IPS-18c (cell line): ENCODE results near the gene FAF1.
"Not testable (repeated sequence)": the region's sequence is repeated elsewhere in the genome, so short reads cannot be mapped to it uniquely, and the experiment has no call there.

Experiments used
- H3K4me3 ChIP-seq: 2 replicates; pipeline ENCODE4 v1.7.0; 2013; ENCODE audit warnings: low read depth, mild to moderate bottlenecking, low read length, moderate library complexity; ENCODE audit not compliant: insufficient read depth
- H3K9me3 ChIP-seq: one replicate; pipeline ENCODE4 v1.6.1; 2013; ENCODE audit warnings: mild to moderate bottlenecking, low read length, moderate library complexity; ENCODE audit not compliant: control insufficient read depth, insufficient read depth

Gene FAF1

DNA sequence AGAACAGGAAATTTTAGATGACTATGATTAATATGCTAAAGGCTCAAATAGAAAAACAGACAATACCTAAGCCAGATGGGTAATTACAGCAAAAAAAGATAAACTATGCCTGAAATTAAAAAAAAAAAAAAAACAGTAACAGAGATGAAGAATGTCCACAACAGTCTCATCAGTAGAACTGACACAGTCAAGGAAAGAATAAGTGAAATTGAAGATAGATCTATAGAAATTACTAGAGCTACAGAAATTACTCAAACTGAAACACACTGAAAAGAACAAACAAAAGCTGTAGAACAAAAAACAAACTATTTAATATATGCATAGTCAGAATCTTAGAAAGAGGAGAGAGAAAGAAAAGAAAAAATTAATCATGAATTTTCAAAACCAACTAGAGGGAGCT, 112.8 kb downstream of the FAF1 start:
- no peaks in the 10 kb centered on the region for H3K9me3 ChIP-seq

DNA sequence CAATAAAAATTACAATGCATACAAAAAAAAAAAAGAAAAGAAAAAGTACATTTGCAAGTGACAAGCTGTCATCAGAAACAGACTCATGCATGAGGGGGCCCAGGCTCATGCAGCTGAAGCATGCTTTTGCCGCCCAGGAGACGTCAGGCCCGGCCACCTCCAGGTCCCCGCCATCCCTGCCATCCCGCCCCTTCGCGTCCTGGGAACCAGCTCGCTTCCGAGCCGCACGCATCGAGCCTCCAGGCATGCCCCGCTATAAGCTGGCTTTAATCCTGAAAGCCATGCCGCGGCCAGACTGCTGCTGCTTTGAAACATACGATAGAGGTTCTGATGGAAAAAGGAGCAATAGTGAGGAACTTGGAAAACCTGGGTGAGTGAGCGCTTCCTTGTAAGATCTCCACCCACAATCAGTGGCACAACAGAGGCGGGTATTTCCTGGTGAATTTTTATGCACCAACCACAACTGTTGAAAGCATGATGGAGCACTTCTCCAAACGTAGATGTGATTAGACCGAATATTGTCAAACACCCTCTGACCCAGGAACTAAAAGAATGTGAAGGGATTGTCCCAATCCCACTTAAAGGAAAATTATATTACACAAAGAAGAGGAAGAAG, 113.7 kb downstream of the FAF1 start:
- Histone ChIP-seq H3K4me3 (no peak overlapping the region), H3K9me3 (no peaks in the 10 kb centered on the region)

More for the DNA sequence above, 112.8 kb downstream of the FAF1 start:
- H3K4me3 ChIP-seq = no peak overlapping the region

DNA sequence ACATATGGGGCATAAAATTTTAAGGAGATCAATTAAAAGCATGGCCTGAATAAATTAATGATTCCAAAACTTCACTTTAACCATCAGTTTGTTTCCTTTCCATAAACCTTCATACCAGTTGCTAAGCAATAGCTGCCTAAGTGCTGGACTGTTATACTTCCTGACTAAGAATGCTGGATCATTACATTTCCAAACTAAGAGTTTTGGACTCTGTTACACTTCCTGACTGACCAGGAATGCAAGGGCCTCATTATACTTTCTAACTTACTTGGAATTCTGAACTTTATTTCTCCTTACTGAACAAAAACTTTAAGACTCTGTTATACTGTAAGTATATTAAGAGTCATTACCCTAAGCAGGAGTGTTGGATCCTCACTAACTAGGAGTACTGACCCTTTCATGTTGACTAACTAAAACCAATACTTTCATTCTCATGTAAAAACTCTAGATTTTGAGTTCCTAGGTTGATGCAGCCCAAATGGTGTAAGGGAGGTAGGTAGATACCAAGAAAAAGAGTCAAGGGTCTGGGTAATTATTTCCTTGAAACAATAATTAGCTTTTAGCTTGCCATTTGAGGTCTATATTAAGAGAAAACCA, 118.2 kb downstream of the FAF1 start:
- no peak overlapping the region for H3K4me3 ChIP-seq
- no peaks in the 10 kb centered on the region for H3K9me3 ChIP-seq

DNA sequence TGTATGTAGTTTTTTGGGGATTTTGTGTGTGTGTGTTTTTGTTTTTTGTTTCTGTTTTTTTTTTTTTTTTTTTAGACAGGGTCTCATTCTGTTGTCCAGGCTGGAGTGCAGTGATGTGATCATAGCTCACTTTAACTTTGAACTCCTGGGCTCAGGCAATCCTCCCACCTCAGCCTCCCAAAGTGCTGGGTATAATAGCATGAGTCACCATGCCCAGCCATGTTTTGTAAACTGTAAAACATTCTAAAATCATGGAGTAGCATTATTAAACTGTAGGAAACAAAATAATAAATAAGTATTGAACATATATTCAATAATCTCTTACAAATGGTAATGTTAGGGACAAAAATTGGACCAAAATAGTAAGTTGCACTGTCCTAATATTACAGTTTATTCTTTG, 124.0 kb downstream of the FAF1 start:
- Histone ChIP-seq H3K4me3 (no peak overlapping the region), H3K9me3 (no peaks in the 10 kb centered on the region)

DNA sequence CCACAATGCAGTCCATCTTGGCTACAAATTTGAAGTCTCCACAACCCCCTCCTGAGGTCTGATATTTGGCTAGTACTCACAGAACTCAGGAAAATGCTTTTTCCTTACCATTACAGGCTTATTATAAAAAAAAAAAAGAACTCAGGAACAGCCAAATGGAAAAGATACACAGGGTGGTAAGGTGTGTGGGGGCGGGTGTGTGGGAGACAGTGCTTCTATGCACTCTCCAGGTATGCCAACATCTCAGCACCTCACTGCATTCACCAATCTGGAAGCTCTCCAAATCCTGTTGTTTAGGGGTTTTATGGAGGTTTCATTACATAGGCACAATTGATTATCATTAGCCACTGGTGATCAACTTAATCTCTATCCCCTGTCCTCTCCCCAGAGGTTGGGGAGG, 126.9 kb downstream of the FAF1 start:
- Histone ChIP-seq H3K4me3 (no peak overlapping the region), H3K9me3 (peaks cover 2% of the 10 kb centered on the region)

DNA sequence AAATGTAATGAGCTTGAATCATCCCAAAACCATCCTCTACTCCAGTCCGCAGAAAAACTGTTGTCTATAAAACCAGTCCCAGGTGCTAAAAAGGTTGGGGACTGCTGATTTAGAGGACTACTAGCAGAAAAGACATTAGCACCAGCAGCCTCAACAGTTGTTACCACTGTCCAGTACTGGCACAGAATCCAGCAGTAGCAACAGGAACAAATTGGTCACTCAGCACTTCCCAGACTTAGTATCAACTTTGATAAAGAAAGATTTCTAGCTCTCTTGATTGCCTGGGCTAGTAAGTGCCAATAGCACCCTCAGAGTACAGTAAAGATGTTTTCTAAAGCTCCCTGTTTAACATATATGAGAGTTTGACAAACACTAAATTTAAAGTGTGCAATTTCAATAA, 127.9 kb downstream of the FAF1 start:
- H3K9me3 ChIP-seq = peaks cover 2% of the 10 kb centered on the region

DNA sequence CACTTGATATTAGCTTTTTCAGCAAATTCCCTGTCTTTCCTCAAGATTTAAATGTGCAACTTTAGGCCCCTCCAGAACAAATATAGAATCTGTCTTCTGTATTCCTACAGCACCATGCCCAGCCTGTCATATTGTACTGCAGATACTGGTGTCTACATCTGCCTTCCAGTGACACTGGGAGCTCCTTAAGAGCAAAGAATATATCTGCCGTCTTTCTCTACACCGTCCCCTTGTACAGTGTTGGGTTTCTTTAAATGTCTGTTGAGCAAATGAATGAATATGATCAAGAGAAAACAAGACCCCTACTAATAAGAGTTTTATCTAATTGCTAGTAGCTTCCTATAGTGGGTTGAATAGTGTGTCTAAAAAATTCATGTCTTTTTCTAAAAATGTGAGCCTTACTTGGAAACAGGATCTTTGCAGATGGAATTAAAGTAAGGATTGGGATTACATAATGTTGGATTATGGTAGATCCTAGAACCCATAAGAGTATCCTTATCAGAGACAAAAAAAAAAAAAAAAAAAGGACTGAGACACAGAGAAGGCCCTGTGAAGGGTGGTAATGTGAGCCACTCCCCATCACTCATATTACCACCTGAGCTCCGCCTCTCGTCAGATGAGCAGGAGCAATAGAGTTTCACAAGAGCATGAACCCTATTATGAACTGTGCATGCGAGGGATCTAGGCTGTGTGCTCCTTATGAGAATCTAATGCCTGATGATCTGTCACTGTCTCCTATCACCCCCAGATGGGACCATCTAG, 128.6 kb downstream of the FAF1 start:
- Histone ChIP-seq H3K4me3 (no peak overlapping the region), H3K9me3 (peaks cover 2% of the 10 kb centered on the region)

More for the DNA sequence above, 127.9 kb downstream of the FAF1 start:
- no peak overlapping the region for H3K4me3 ChIP-seq

DNA sequence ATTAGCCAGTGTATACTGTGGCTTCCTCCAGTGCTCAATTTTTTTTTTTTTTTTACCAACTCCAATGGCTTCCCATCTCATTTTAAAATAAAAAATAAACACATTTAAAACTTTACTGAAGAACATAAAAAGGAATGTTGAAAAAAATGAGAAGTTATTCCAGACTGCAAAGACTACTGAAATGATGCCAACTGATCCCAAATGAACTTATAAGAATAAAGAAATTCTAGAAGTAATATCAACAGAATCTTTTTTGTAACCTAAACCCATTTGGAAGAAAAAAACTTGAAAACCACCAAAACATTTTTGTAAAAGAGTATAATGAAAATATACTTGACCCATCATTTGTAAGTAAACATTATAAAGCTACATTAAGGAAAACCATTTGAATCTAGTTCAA, 129.4 kb downstream of the FAF1 start:
- Histone ChIP-seq H3K9me3 (peaks cover 5% of the 10 kb centered on the region), H3K4me3 (no peak overlapping the region)

DNA sequence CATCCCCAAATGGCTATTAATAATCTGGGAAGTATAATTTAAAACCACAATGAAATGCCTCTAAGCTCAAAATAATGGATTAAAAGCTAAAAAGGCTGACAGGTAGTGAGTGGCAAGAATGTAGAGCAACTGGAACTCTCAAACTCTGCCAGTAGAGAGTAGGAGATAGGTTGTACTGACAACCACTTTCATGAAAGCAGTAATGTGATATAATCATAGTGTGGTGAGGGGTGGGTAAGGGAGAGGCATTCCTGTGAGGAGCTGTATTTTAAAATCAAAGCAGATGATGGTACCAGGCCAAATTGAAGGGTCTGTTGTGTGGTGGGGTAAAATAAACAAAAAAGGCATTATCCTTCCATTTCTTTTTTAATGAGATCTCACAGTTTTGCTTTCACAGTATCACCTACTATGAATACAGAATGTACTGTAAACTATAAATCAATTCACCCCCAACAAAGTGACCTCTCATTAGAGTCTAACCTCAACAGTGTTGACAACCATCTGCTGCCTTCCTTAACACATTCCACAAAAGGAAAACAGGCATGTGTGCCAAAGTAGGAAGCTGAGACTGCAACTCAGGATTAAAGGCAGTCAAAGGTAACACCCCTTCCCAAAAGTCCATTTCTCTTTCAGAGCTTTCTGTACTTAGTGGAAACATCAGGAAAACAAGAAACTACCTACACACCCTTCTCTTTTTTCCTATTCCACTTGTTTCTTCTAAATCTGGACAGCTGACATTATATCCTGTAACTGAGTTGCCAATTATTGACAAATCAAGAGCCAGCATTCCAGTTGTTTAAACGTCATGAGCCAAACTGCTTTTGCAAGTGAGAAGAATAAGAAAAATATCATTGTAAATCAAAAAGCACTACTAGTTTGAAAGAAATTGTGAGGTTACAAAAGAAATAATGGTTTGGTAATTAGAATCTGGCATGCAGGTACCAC, 130.8 kb downstream of the FAF1 start:
- H3K4me3 ChIP-seq = no peak overlapping the region
- peaks cover 5% of the 10 kb centered on the region for H3K9me3 ChIP-seq

DNA sequence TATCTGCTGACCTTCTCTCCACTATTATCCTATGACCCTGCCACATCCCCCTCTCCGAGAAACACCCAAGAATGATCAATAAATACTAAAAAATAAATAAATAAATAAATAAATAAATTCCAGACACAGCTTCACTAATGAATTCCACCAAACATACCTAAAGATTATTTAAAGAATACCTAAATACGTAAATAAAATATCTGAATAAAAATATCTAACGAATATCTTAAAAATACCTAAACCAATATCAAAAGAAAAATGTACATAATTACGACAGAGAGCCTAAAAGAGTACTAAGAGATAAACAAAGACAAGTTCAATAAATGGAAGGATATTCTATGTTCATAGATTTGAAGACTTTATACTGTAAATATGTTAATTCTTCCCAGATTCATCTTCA, 132.5 kb downstream of the FAF1 start:
- Histone ChIP-seq H3K9me3 (peaks cover 5% of the 10 kb centered on the region), H3K4me3 (no peak overlapping the region)

DNA sequence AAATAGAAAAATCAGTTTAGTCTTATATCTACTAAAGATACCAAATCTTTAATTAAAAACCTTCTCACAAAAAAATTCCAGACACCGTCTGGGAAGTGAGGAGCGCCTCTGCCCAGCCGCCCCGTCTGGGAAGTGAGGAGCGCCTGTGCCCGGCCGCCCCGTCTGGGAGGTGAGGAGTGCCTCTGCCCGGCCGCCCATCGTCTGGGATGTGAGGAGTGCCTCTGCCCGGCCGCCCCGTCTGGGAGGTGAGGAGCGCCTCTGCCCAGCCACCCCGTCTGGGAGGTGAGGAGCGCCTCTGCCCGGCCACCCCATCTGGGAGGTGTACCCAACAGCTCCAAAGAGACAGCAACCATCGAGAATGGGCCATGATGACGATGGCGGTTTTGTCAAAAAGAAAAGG, 133.3 kb downstream of the FAF1 start:
- H3K9me3 ChIP-seq = not testable (repeated sequence)

DNA sequence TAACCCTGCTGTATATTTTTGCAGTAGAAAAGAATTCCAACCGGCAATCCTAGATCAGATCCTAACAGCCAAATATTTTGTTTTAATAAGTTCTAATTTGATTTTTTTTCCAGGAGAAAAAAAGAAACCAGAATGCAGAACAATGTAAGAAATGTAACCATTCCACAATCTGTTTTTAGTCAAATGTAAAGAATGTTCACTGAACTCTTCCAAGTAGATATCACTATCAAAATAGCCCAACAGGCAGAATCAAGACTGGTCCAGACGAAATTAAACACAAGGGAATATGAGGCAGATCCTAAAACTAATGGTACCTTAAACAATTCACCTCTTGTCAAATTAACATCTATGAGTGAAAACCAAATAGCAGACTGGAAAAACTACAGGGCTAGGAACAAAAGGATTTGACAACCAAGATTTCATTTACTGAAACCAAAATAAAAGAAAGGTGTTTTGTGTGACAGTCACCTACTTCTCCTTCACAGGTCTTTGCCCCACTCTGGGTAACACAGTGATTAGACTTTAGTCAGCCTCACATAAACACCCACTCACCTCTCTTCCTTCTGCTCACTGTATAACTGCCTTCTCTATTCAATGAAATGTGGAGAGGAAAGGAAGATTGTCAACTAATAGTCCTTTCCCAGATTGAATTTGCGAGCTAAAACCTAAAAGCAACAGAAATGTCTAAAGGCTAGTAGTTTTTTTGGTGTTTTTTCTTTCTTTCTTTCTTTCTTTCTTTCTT, 137.9 kb downstream of the FAF1 start:
- Histone ChIP-seq H3K4me3 (no peak overlapping the region), H3K9me3 (peaks cover 2% of the 10 kb centered on the region)

More for the DNA sequence above, 133.3 kb downstream of the FAF1 start:
- not testable (repeated sequence) for H3K4me3 ChIP-seq

DNA sequence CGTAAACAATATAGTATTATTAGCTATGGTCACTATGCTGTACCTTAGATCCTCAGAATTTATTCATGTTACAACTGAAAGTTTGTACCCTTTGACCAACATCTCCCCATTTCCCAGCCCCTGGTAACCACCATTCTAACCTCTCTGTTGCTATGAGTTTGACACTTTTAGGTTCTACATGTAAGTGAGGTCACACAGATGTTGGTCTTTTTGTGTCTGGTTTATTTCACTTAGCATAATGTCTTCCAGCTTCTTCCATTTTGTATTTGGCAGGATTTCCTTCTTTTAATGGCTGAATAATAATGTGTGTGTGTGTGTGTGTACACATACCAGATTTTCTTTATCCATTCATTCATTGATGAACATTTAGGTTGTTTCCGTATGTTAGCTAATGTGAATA, 139.5 kb downstream of the FAF1 start:
- Histone ChIP-seq H3K9me3 (no peaks in the 10 kb centered on the region), H3K4me3 (no peak overlapping the region)

DNA sequence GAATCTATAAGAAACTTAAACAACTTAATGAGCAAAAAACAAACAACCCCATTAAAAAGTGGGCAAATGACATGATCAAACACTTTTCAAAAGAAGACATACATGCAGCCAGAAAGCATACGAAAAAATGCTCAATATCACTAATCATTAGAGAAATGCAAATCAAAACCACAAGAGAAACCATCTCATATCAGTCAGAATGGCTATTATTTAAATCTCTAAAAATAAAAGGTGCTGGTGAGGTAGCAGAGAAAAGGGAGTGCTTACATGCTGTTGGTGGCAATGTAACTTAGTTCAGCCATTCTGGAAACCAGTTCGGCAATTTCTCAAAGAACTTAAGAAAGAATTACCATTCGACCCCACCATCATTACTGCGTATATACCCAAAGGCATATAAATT, 147.7 kb downstream of the FAF1 start:
- Histone ChIP-seq H3K4me3 (no peak overlapping the region), H3K9me3 (no peaks in the 10 kb centered on the region)

DNA sequence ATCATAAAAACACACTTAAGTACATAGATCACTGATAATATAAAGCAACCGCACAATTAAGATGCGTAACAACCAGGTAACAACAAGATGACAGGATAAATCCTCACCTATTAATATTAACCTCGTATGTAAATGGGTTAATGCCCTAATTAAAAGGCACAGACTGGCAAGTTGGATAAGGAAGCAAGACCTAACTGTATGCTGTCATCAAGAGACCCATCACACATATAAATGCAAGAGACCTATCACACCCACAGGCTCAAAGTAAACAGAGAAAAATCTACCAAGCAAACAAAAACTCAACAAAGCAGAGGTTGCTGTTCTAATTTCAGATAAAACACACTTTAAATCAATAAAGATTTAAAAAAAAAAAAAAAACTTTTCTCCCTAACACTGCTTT, 151.8 kb downstream of the FAF1 start:
- Histone ChIP-seq H3K4me3 (no peak overlapping the region), H3K9me3 (no peaks in the 10 kb centered on the region)

DNA sequence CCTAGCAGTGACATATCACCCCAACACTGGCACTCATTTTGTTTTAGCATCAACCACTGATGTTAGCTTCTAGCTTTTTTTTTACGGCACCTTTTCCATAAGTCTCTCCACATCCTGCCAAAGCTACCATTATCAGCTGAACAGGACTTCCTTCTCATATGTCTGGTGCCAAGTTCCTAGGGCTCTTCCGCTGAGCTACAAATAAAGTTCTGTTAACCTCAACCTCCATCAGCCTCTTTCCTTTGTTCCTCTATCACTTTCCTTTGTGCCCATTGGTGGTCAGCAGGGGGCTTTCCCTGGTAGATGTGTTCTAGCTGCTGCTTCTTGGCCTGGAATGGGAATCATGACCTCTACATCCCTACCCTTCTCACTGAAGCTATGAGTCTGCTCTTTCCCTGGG, 163.8 kb downstream of the FAF1 start:
- H3K9me3 ChIP-seq = no peaks in the 10 kb centered on the region
- no peak overlapping the region for H3K4me3 ChIP-seq

DNA sequence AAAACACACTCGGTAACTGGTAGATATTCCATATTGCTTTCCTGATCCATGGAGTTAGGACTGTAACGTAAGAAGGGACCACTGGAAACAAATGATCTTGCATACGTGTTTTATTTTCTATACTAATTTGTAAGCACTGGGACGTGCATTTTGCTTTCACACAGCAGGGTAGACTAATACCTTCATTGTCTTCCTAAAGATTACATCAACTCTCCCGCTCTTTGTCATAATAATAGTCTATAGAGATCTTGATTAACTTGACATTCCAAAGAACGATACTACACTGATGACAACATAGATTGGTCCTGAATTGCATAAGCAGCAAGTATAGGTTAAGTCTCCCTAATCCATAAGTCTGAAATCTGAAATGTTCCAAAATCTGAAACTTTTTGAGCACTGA, 166.5 kb downstream of the FAF1 start:
- Histone ChIP-seq H3K9me3 (no peaks in the 10 kb centered on the region), H3K4me3 (no peak overlapping the region)
